Stimulated activated CD8-positive, alpha-beta memory T cell treated with anti-CD3 and anti-CD28 coated beads, Interleukin-4, amount 100 ng/mL, for 48 hours (primary cell): ENCODE data around the gene PPP1R17.

Source experiments
- DNase-seq: peaks from one replicate; pipeline ENCODE4 v3.0.0-alpha.2; 2020

Gene PPP1R17

GRCh38 chr7:31687024-31687748 lies at the start of gene PPP1R17:
TSS of gene PPP1R17 (plus strand) at chr7:31687215. CDS start at chr7:31692442, 5,227 bp downstream.
- DNase-seq, result no peak

- DNase-seq, result no peak
Observed at GRCh38 chr7:31640381-31640780, 46.6 kb upstream of the PPP1R17 start.

- DNase-seq, result no peak
Observed at GRCh38 chr7:31642681-31643115, 44.3 kb upstream of the PPP1R17 start.

- DNase-seq, result no peak
Observed at GRCh38 chr7:31646942-31647341, 40.1 kb upstream of the PPP1R17 start.

GRCh38 chr7:31647511-31647910 lies 39.5 kb upstream of the PPP1R17 start:
- DNase-seq, result no peak

GRCh38 chr7:31648288-31648687 lies 38.7 kb upstream of the PPP1R17 start:
- no peak for DNase-seq

GRCh38 chr7:31648880-31649279 lies 38.1 kb upstream of the PPP1R17 start:
- no peak for DNase-seq

GRCh38 chr7:31651234-31652062 lies 35.6 kb upstream of the PPP1R17 start:
- DNase-seq, result no peak

GRCh38 chr7:31652063-31652326 lies 35.0 kb upstream of the PPP1R17 start:
- no peak for DNase-seq

GRCh38 chr7:31663072-31663471 lies 23.9 kb upstream of the PPP1R17 start:
- DNase-seq, result no peak

GRCh38 chr7:31664890-31665289 lies 22.1 kb upstream of the PPP1R17 start:
- no peak for DNase-seq

GRCh38 chr7:31665546-31665945 lies 21.5 kb upstream of the PPP1R17 start:
- no peak for DNase-seq

GRCh38 chr7:31669461-31669860 lies 17.6 kb upstream of the PPP1R17 start:
- no peak for DNase-seq

GRCh38 chr7:31679574-31680305 lies 7.3 kb upstream of the PPP1R17 start:
- DNase-seq, result no peak

GRCh38 chr7:31683445-31684225 lies 3.4 kb upstream of the PPP1R17 start:
- no peak for DNase-seq

- no peak for DNase-seq
Observed at GRCh38 chr7:31688372-31688771, 1.4 kb downstream of the PPP1R17 start.

GRCh38 chr7:31688996-31689395 lies 2.0 kb downstream of the PPP1R17 start:
- no peak for DNase-seq

- no peak for DNase-seq
Observed at GRCh38 chr7:31690935-31691334, 3.9 kb downstream of the PPP1R17 start.

- DNase-seq, result no peak
Observed at GRCh38 chr7:31692451-31692850, 5.4 kb downstream of the PPP1R17 start.

- no peak for DNase-seq
Observed at GRCh38 chr7:31692871-31693270, 5.9 kb downstream of the PPP1R17 start.

GRCh38 chr7:31695859-31696614 lies 9.0 kb downstream of the PPP1R17 start:
- DNase-seq, result no peak

GRCh38 chr7:31699050-31699449 lies 12.0 kb downstream of the PPP1R17 start:
- no peak for DNase-seq
